Loucy (cell line): ENCODE results near the gene RNLS.

Experiments
- H2AFZ ChIP-seq: fragments of 200-600 bp; sonication (generic); 2 replicates; pipeline ENCODE4 v1.6.0; 2016; ENCODE audit warnings: antibody characterized with exemption, mild to moderate bottlenecking, low read length, moderate library complexity
- H3F3A ChIP-seq: fragments of 200-600 bp; 2 replicates; pipeline ENCODE4 v1.6.0; 2016; ENCODE audit warnings: antibody characterized with exemption, low read depth, mild to moderate bottlenecking
- H3K27me3 ChIP-seq: fragments of 200-600 bp; sonication (generic); 2 replicates; pipeline ENCODE4 v1.6.1; 2014; ENCODE audit warnings: low read length, mild to moderate bottlenecking; ENCODE audit not compliant: insufficient read depth, poor library complexity, severe bottlenecking
- H3K36me3 ChIP-seq: fragments of 200-600 bp; sonication (generic); 2 replicates; pipeline ENCODE4 v1.6.1; 2016; ENCODE audit warnings: low read length; ENCODE audit not compliant: insufficient read depth
- H3K4me1 ChIP-seq: fragments of 200-600 bp; sonication (generic); 2 replicates; pipeline ENCODE4 v1.5.1; 2014; ENCODE audit warnings: low read length, mild to moderate bottlenecking; ENCODE audit not compliant: insufficient read depth, poor library complexity, severe bottlenecking
- H3K4me2 ChIP-seq: fragments of 200-600 bp; sonication (generic); 2 replicates; pipeline ENCODE4 v1.6.0; 2014; ENCODE audit warnings: antibody characterized with exemption, low read length, low read depth, mild to moderate bottlenecking; ENCODE audit not compliant: poor library complexity, severe bottlenecking
- H3K4me3 ChIP-seq: fragments of 200-600 bp; sonication (generic); 2 replicates; pipeline ENCODE4 v1.5.1; 2014; ENCODE audit warnings: low read length, mild to moderate bottlenecking, mixed read lengths; ENCODE audit not compliant: poor library complexity, severe bottlenecking
- H3K79me2 ChIP-seq: fragments of 200-600 bp; sonication (generic); 2 replicates; pipeline ENCODE4 v1.6.1; 2014; ENCODE audit warnings: low read length; ENCODE audit not compliant: insufficient read depth
- H3K9ac ChIP-seq: fragments of 200-600 bp; sonication (generic); 2 replicates; pipeline ENCODE4 v1.6.0; 2014; ENCODE audit warnings: mild to moderate bottlenecking, low read depth, low read length, moderate library complexity; ENCODE audit not compliant: poor library complexity, severe bottlenecking
- H3K9me2 ChIP-seq: fragments of 200-600 bp; sonication (generic); replicated peaks from 2 replicates; pipeline ENCODE4 v1.6.1; 2016; ENCODE audit warnings: low read depth, low read length, mixed read lengths
- H3K9me3 ChIP-seq: fragments of 200-600 bp; sonication (generic); 2 replicates; pipeline ENCODE4 v1.6.1; 2014; ENCODE audit warnings: mild to moderate bottlenecking, antibody characterized with exemption, low read length, low read depth; ENCODE audit not compliant: insufficient read depth
- H4K20me1 ChIP-seq: fragments of 200-600 bp; sonication (generic); 2 replicates; pipeline ENCODE4 v1.6.0; 2014; ENCODE audit warnings: antibody characterized with exemption, low read length, mild to moderate bottlenecking; ENCODE audit not compliant: insufficient read depth, poor library complexity, severe bottlenecking
- EZH2phosphoT487 ChIP-seq: fragments of 200-600 bp; IDR thresholded peaks from 2 replicates; pipeline ENCODE4 v1.6.1; 2018; ENCODE audit warnings: antibody characterized with exemption, mild to moderate bottlenecking, moderate library complexity, borderline replicate concordance
- TF ChIP-seq, protein P1 (sequence below): fragments of 200-600 bp; sonication (generic); conservative IDR thresholded peaks from 2 replicates; pipeline ENCODE4 v1.5.1; 2014; ENCODE audit warnings: mild to moderate bottlenecking, antibody characterized with exemption, low read length

RNLS gene

DNA sequence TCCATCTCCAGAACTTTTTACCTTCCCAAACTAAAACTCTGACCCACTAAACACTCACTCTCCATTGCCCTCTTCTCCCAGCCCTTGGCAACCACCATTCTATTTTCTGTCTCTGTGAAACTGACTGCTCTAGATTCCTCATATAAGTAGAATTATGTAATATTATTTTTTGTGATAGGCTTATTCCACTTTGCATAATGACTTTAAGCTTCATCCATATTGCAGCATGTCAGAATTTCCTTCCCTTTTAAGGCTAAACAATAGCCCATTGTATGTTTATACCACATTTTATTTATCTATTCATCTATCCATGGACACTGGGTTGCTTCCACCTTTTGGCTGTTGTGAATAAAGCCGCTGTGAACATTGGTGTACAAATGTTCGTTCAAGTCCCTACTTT, 308.8 kb downstream of the RNLS start:
- H3K4me2 ChIP-seq = no peak overlapping the region
- peaks cover 27% of the 10 kb centered on the region for H3K4me1 ChIP-seq
- H3K9me2 ChIP-seq = no peaks in the 10 kb centered on the region
- H3K4me3 ChIP-seq = no peak overlapping the region
- H3K9ac ChIP-seq = no peak overlapping the region
- H4K20me1 ChIP-seq = peaks cover 50% of the 10 kb centered on the region
- H3K9me3 ChIP-seq = no peaks in the 10 kb centered on the region
- no peak for TF ChIP-seq EZH2phosphoT487
- TF ChIP-seq, protein P1, sequence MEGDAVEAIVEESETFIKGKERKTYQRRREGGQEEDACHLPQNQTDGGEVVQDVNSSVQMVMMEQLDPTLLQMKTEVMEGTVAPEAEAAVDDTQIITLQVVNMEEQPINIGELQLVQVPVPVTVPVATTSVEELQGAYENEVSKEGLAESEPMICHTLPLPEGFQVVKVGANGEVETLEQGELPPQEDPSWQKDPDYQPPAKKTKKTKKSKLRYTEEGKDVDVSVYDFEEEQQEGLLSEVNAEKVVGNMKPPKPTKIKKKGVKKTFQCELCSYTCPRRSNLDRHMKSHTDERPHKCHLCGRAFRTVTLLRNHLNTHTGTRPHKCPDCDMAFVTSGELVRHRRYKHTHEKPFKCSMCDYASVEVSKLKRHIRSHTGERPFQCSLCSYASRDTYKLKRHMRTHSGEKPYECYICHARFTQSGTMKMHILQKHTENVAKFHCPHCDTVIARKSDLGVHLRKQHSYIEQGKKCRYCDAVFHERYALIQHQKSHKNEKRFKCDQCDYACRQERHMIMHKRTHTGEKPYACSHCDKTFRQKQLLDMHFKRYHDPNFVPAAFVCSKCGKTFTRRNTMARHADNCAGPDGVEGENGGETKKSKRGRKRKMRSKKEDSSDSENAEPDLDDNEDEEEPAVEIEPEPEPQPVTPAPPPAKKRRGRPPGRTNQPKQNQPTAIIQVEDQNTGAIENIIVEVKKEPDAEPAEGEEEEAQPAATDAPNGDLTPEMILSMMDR = no peak
- no peak overlapping the region for H2AFZ ChIP-seq
- peaks cover 72% of the 10 kb centered on the region for H3K79me2 ChIP-seq
- H3F3A ChIP-seq = no peaks in the 10 kb centered on the region
- no peaks in the 10 kb centered on the region for H3K27me3 ChIP-seq
- H3K36me3 ChIP-seq = peaks cover 36% of the 10 kb centered on the region; the same call in 1 of the 2 replicates

DNA sequence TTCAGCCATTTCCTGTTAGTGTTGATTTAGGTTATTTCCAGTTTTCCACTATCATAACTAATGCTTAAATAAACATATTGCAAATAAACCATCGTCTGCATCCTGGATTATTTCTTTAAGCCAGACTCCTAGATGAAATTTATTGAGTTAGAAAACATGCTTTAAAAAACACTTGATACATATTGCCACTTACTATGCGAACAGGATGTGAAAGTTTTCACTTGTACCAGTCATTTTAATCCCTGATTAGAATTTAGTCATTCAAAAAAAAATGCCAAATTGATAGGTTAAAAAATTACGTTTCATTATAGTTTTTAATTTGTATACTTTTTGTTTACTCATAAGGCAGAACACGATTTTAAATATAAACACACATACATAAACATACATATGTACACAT, 309.6 kb downstream of the RNLS start:
- Histone ChIP-seq H3K36me3 (peaks cover 39% of the 10 kb centered on the region; the same call in 1 of the 2 replicates), H3F3A (no peaks in the 10 kb centered on the region), H3K4me3 (no peak overlapping the region), H3K79me2 (peaks cover 78% of the 10 kb centered on the region), H3K9ac (no peak overlapping the region), H3K4me1 (peaks cover 20% of the 10 kb centered on the region), H3K27me3 (no peaks in the 10 kb centered on the region), H3K9me3 (no peaks in the 10 kb centered on the region), H3K4me2 (no peak overlapping the region), H2AFZ (no peak overlapping the region), H4K20me1 (peaks cover 54% of the 10 kb centered on the region), H3K9me2 (no peaks in the 10 kb centered on the region)
- TF ChIP-seq, protein P1 = no peak
- no peak for TF ChIP-seq EZH2phosphoT487

DNA sequence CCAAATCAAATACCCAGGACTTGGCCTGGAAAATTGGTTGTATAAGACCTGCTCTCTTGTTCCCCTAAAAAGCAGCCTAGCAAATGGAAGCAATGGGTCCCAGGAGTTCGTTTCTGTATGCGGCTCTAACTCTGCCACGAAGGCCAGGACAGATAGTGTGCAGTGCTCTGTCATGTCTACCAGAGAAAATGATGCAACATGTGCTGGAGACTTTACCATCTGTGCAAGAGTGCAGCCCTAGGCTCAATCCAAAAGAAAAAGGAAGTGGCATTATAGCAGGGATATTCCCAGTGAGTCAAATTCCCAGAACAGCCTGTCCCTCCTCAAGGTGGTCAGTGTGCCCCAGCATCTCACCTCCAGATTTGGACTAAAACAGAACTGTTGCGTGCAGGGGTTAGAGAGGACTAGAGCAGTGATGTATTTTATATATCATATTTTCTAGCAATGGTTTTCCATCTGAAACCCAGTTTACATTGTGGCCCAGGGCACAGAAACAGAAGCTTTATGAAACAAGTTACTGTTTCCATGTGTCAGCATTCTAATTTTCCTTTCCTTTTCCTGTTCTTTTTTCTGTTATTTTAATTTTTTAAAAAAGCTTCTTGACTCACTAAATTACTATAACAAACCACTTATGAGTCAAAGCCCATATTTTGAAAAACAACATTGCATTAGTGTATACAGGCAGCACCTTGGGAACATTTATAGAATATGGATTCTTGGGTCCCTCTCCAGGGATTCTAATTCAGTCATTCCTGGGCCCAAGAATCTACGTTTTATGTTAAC, 311.2 kb downstream of the RNLS start:
- H3K4me2 ChIP-seq = peak overlapping the region; percentile 38
- H4K20me1 ChIP-seq = peaks cover 54% of the 10 kb centered on the region
- no peak for TF ChIP-seq EZH2phosphoT487
- TF ChIP-seq, protein P1 = no peak
- no peaks in the 10 kb centered on the region for H3K9me3 ChIP-seq
- no peaks in the 10 kb centered on the region for H3F3A ChIP-seq
- peaks cover 91% of the 10 kb centered on the region for H3K79me2 ChIP-seq
- H3K4me1 ChIP-seq = peaks cover 16% of the 10 kb centered on the region
- peaks cover 40% of the 10 kb centered on the region; the same call in 1 of the 2 replicates for H3K36me3 ChIP-seq
- no peaks in the 10 kb centered on the region for H3K9me2 ChIP-seq
- no peak overlapping the region for H2AFZ ChIP-seq
- no peak overlapping the region for H3K4me3 ChIP-seq
- no peaks in the 10 kb centered on the region for H3K27me3 ChIP-seq
- H3K9ac ChIP-seq = no peak overlapping the region
